GM21390 (cell line): ENCODE results near the gene GPR87.

Source experiments
- ATAC-seq: cut with Tn5 transposase; IDR thresholded peaks from one replicate; pipeline ENCODE4 v1.9.1; 2021; ENCODE audit not compliant: unreplicated experiment

The GPR87 gene, protein sequence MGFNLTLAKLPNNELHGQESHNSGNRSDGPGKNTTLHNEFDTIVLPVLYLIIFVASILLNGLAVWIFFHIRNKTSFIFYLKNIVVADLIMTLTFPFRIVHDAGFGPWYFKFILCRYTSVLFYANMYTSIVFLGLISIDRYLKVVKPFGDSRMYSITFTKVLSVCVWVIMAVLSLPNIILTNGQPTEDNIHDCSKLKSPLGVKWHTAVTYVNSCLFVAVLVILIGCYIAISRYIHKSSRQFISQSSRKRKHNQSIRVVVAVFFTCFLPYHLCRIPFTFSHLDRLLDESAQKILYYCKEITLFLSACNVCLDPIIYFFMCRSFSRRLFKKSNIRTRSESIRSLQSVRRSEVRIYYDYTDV

DNA sequence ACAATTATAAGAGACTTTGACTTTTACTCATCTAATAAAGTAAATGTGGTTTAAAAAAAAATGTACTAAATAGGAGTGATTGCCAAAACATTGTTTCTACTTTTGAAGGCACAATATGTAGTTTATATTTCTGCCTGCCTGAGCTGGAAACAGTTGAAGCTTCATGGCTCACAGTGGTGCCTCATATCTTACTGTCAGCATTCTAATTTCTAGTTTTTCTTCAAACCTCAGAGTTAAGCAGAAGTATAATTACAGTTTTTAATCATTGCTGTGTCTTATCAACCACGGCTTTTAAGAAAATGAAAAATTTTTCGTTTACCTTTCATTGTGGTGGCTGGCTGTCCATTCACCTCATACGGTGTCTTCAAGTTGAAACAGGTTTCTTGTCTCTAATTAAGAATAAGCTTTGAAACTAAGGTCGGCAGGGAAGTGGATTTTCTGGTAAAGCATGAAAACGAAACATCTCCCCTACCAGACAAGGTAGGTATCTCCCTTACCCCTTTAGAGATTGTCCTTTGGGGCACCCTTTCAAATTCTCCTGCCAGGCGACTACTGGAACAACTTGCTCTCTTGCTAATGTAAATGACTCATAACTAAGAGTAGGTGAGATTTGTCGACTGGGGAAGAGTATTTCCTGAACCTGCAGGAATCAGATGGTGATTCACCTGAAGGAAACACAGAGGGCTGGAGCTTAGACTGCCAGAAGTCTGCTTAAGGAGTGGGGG is at the start of gene GPR87:
Gene GPR87 (minus strand): TSS at position 554 of the 725 bp plus-strand sequence. CDS start 16,720 bp downstream, outside the sequence.
- peak; percentile 50 for ATAC-seq

DNA sequence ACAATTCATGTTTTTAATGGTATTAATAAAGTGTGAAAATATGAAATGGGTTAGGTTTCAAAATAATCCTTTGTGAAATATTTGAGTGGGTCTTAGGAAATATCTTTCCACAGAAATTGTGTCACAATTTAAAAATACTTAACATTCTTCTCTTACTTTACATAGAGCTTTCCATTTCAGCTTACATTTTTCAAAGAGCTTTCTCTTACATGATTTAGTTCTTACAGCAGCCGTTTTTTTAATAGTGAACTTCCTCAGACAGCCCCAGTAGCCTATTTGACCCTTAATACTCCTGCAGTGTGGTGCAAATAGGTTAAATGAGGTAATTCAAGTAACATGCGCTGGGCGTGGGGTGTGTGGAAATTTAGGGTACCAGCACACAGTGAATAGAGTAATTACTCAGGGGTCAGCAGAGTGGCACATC is 46.1 kb upstream of the GPR87 start:
- ATAC-seq: no peak

DNA sequence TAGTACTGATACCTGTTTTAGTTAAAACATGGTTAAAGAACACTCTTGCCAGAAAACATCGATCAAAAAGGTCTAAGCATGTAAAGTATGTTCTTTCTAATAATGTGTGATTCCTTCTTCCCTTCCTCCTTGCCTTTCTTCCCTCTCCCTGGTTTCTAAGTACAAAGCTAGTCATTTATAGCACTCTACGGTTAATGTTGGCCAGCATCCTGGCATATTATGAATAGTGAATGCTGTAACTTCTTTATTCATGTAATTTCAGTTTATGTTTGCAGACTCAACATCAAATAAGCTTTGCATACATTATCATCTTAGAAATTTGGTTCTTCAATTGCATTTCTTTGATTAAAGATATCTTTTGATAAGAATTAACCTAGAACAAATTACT is 40.8 kb upstream of the GPR87 start:
- ATAC-seq: no peak

DNA sequence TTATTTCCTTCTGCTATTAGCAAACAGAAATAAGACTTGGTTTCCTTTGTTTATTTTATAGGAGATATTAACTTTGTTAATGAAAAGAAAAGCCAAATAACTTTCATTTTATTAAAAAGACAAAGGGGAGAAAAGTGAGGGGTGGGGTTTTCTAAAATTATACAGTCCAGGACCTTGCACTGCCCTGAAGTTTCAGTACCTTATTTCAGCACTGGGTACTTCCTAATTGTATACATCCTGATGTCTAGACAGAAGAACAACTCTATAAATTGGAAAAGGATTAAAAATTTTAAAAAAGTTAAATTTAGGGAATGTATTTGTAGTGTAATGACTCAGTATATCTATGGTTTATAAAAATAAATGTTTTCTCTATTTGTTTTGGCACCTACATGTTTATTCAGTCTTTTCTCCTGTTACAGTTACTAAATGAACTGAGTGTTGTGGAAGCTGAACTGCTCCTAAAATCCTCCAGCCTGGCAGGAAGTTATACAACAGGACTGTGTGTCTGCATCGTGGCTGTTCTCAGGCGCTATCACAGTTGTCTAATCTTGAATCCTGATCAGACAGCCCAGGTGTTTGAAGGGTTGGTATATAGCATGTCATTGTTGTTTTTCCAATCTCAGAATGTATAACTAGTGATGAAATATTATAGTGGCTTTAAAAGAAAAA is 40.3 kb upstream of the GPR87 start:
- ATAC-seq: no peak

DNA sequence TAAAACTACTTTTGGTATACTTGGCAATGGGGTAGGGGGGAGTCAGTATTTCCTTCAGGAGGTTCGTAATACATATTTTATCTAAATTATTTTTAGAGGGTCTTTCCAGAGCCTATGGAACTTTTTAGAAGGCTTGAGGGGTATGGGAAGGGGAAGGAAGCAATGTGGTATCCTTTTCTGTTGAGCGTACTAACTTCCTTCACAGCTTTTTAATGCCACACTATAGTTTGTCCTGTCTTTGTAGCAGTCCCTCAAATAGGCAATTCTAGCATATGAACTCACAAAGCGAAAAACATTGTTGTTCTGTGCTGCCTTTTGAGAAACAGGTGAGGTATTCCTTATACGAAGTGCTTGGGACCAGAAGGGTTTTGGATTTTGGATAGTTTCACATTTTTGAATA is 35.0 kb upstream of the GPR87 start:
- ATAC-seq: peak; percentile 20

DNA sequence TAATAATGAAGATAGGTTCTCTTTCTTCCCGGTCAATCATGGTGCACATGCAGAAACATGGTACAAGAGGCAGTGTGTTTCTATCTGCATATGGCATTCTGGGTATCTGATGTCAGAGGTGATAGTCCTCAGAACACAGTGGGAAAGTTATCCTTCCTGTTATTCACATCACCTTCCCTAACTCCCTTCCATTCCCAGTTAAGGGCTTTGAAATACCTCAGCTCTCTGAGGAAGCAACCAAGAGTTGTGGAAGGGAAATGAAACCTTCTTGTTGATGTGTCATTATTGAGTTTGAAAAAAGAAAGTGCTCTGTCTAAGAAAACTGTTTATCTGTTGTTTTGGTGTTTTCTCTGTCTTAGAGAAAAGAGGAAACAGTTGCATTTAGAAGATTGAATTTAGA is 34.6 kb upstream of the GPR87 start:
- ATAC-seq: peak; percentile 84

DNA sequence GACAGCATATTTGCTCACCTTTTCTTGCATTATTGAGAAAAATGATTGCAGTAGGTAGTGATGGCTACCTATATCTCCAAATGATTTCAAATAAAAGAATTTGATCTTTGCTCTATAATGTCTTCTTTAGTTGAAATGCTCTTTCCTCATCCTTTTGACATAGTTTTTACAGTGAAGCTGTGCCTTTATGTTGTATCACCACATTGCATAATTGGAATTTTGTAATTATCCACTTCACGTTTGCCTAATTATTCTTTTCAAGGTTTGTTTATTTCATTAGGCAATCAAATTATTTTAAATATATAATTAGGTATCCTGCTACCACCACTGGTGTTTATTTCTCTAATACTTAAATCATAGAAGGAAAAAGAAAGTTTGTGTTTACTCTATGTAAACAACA is 34.0 kb upstream of the GPR87 start:
- no peak for ATAC-seq

DNA sequence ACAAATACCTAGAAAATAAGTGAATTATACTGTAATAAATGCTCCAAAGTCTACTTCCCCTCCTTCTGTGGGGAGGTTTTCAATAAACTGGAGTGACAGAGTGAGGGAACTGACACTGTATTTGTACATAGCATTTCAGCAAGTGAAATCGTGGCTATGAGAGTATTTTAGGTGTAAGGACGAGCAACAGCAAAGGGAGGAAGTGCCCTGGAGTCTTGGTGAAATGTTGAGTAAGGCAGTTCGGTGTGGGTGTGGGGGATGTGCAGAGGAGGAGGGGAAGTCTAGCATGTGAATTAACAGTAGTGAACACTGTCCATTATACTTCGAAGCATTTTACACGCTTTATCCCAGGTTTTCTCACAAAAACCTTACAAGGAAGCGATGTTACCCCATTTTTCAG is 30.8 kb upstream of the GPR87 start:
- no peak for ATAC-seq

DNA sequence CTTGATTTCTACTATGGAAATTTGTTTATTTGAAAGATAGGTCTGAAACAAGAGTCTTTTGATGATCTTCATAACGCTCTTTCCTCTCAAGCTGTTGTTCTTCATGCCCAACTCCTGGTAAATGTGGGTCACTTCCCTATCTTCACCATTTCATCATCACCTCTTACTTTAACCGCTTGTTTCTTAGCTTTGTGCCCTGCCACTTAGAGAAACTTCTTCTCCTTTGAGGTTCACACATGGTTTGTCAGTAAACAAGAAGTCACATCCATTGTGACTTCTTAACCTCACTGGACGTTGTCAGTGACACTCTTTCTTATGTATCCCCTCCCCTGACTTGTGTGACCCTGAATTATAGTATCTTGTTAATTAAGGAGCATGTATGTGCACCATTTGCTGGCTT is 29.7 kb upstream of the GPR87 start:
- no peak for ATAC-seq

DNA sequence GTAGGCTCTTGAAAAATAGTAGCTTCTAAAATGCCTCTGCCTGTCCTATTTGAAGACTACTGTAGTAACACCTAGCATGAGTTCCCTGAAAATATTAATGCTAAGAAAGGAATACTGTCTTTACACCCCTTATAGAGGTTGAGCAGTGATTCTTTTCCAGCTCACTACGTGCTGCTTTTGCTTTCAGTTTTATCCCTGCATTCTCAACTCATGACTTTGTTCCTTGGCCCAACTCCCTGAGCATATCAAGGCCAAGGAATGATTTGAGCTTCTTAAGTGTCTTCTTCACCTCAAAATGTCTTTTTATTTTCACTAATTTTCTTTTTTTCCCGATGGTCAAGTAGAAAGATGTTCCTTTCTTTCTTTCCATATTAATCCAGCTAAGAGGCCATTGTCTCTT is 29.2 kb upstream of the GPR87 start:
- no peak for ATAC-seq

DNA sequence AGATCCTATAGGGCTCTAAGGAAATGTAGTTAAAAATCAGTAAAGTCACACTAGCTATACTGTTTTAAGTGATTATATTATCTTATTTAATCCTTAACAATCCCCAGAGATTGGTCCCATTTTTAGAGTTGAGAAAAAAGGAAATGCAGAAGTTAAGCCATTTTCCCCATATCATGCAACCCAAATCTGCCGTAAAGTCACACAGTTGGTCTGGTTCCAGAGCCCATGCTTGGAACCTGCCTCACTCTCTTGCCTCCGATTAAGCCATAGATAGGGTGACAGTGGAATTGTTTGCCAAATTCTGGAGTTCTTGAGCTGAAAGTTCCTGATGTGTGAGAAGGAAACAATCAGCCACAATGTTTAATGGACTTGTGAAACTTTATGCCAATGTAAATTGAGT is 15.1 kb upstream of the GPR87 start:
- no peak for ATAC-seq

DNA sequence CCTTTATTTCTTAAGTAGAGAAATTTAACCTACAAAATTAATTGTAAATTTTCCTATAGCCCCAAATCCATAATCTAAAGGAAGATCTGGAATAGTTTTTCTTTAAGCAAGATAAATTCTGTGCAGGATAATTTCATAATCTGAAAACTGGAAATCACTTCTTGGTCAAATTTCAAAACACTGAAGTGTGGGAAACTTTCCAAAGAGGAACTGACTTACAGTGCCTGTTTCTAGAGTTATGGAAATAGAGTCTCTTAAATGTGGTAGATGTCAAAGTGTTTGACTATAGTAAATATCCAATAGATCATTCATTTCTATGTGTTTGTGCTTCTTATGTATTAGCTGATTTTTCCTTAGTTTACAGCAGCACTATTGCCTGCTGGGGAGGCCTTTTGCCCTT is 14.3 kb upstream of the GPR87 start:
- ATAC-seq: no peak

DNA sequence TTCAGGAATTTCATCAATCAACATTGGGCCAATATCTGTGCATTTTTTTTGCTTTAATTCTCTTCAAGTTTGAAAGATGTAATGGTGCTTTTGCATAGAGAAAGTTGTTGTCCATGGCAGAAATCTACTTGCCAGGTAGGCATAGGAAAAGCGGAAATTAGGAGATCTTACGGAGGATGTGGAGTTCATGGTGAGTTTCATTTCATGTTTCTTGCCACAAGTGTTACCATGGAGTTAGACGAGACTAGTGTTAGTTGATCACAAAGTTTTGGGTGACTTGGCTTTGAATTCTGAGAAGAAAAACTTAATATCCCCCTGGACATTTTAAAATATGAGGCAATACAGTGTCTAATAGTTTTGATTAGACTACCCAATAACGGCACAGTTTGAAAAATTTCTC is 13.8 kb upstream of the GPR87 start:
- ATAC-seq: no peak

DNA sequence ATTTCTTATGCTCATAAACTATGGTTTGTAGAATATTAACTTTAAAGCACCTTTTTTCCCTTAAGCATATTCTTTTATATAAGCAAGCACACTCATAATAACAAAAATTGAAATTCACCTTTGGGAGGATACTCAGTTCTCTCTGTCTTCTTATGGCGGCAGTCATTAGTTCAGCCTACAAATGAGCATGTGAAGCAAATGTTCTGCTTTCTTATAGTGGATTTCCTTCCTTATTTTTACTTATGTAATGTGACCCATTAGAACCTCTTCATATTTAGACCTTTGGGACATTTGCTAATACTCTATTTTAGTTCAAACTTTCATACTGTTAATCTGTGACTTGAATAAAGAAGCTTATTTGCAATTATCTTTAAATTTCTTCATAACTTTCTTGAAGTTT is 12.7 kb upstream of the GPR87 start, which contains the start of gene P2RY13:
Gene P2RY13 (minus strand): TSS at position 187 of the 400 bp plus-strand sequence. CDS start 21 bp downstream, at position 166.
- ATAC-seq: no peak

DNA sequence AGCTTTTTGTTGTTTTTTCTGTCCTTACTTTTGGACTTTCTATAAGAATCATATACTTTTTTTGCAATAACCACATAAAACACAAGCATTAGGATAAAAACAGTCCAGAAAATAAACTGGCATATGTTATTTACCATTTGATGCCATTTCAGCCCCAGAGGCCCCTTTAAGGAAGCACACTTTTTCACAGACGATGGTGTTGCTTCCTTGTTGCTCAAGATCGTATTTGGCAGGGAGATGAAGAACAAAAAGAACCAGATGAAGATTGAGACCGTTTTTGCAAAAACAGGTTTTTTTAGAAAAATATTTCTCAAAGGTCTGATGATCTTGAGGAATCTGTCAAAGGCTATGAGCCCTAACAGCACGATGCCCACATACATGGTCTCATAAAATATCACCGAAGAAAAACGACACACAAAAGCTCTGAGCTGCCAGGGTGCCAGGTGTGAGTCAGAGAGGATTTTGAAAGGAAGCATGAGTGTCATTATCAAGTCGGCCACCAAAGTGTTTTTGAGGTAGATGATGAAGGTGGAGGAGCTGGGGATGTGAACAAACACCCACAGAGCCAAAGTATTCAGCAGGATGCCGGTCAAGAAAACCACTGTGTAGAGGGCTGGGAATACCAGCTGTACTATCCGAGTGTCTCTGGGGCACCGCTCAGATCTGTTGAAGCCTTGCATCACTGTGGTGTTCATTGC is 11.8 kb upstream of the GPR87 start:
- ATAC-seq: no peak

DNA sequence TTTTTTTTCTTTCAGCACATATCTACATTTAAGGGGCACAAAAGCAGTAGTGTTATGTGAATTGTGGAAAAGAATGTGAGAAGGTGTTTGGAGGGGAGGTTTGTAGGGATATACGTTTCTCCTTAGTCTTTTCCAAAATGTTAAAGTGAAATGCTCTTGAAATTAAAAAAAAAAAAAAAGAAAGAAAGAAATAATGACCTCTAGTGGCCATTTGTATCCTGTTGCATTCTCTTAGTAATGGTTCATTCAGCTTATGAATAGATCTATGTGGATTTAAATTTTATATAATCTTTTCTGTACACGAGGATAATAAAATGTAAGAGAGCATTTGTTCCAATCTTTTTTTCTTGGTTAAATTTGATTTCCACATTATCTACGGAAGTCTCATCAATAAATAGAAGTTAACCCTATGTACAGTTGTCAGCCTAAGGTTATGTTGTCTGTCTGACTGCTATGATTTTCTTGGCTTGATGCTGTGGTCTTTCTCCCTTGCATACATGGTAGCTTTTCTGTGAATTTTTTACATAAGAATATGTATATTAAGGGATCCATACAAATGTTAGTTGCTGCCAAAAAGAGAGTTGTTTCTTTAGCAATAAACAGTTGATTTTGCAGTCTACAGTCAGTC is 11.1 kb upstream of the GPR87 start:
- no peak for ATAC-seq

DNA sequence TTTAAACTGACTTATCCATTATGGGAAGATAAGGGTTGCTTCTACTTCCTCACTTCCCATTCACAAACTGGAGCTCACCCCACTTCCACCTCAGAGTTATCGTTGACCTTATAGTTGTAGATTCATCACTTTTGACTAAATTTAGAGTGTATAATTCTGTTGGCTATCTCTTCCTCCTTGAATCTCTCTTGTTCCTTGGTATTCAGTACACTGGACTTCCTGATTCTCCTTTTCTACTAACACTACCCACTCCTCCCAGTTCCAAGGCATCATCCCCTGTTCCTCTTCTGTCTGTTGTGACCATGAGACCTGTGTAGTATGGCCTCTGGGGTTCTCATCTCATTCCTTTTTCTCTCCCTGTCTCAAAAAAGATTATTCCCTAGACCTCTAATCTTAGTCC is 5.9 kb upstream of the GPR87 start:
- ATAC-seq: no peak

DNA sequence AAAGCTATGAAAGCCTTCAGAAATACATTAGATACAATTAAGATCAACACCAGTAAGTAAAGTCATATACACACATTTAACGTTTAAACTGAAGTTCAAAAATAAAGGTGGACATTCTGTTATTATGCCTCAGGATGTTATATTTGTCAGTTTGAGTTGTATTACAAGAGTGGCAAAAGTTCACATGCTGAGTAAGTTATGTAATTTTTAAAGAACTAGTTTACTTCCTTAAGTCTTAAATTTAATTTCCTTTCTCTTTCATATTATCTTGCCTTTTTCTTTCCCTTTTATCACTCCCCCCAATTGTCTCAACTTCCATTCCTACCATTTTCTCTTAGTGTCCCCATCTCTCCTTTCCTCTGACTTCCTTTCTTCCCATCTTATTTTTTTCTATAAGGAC is 4.9 kb upstream of the GPR87 start:
- no peak for ATAC-seq

DNA sequence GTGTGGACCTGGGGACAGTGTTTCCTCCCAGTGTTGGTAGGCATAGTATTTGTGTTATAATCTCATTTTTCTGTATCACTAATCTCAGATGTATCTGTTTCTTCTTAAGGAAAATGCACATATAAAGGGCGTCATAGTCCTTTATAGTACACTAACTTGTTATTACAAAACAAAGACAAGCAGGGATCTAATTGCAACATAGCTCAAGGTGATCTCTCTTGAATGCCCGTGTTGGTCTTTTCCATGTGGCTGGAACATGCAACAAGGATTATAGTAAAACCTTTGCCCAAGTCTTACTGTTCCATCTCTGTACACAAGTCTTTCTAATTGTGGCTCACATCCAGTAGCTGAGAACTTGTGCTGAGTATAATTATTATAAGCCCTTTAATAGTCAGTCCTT is 3.5 kb upstream of the GPR87 start:
- no peak for ATAC-seq

DNA sequence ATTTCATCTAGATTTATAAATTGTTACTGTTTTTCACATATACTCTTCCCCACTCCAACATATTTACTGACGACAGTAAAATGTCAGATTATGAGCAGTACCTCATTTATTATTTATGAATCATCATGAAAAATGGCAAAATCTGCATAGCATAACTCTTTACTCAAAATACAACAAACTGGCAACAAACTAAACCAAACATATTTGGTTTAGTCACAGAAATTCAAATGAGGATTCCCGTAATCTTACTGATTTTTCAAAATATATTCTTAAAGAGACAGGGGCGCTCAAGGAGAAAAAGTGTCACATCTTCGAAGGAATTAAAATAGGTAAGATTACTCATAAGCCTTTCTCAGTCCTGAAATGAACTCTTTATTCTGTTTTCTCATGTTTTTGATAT is 3.0 kb upstream of the GPR87 start:
- ATAC-seq: no peak

DNA sequence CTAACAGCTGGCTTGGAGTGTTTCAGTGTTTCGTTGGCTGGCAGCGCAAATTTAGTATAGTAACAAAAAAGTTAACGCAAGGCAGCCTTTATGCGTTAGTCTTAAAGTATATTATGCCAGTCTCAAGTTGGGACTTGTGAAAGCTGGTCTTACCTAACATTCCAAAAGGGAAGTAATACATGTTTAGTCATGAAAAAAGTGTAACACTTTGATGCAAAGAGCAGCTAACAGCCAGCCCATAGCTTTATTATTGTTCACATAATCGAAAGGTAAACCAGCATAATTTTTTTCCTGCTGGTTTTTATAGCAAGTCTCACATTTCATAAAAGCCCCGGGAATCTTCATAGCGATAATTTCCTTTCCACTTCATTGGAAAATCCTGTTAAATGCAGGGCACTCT is 2.4 kb upstream of the GPR87 start:
- ATAC-seq: no peak
